Putamen (tissue), 1 donor: ENCODE results near the gene AGAP1.

Experiments
- DNase-seq: peaks from one replicate; pipeline ENCODE4 v3.0.0-alpha.2; 2016; ENCODE audit warnings: low spot score

Gene AGAP1

DNA sequence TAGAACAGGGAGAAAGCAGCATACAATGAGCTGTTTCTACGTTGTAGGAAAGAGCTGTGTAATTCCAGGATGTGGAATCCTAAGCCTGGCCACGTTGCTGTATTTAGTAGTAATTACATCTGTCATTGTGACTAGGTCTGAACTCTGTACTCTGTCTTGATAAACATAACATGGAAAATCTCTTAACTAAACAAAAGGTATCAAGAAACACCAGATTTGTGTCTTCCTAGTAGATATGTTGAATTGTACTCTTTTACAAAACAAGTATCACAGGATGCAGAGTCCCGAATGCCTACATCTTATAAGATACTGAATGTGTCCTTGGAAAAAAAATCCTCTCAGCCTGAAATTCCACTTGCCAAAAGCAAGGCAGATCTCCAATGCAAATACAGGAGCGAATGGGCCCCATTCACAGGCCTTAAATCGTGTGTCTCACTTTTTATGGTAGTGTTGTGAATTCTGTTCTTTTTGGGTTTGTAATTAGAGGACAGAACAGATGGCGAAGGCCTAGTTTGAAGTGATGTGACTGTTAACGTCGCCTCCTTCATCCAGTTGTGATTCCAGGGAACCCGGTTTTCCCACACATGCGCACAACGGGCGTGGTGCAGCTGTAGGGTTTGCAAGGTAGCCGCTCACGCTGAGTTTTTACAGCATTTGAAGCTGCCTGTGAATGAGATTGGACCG is 427.8 kb downstream of the AGAP1 start:
- no peak for DNase-seq

DNA sequence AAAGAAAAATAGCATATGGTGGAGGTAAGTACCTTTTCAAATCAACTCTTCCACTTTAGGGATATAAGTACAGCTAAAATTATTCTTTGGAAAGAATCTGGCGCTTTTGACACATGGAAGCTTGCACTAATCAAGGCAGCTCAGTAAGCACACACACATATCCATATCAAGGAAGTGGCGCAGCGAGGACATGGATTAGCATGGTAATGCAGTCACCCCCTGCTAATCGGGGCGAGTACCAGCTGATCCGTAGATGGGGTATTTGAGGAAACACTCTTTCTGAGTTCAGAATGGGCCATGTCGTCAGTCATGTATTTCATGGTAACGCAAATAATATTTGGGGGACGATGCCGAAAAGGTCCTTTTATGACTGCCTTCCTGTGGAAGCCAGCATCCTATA is 429.0 kb downstream of the AGAP1 start:
- DNase-seq = no peak

- no peak for DNase-seq
These were observed 430.2 kb downstream of the AGAP1 start for GRCh38 chr2:235923859-235924674.

DNA sequence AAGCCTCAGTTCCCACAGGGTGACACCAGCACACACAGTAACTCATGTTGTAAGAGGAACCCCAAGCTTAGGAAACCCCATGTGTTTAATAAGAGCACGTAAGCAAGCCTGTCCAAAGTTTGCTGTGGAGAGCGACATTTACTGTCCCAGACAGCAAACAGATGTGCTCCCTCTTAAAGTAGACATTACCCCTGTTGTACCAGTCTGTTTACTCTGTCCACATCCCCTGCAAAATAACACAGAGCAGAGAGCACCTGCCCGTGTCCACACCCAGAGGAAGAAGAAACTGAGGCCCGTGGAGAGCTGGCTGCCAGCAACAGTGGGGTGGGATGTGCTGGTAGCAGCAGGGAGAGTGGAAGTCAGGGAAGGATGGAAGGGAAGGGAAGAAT is 430.8 kb downstream of the AGAP1 start:
- DNase-seq = no peak

DNA sequence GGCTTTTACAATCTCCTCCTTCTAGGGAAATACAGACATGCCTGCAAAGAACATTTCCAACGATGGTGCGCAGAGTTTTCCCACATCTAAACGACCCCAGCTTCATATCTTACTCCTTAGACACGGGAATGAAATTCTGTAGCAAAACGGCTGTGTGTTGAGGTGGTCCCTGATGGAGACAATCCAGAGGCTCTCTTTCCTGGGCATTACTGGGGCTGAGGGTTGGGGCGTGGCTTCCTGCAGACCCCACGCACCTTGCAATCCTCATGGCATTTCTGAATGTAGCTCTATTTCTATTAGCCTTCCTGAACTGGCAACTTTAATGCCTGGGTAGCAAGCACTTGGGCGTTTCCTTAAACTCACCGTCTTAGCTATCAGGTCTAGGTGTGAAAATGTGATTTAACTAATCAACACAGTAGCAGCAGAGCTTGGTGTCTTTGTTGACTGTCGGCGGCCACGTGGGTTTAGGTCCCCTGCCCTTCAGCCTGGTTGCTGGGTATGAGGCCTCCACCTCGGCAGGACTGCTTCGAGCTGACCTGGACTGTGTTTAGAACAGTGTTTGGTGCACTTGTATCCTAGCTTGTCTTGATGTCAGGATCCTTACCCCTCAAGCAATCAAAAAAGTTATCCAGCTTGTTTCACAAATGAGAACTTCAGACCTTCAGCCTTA is 431.5 kb downstream of the AGAP1 start:
- DNase-seq = no peak

GRCh38 chr2:235926229-235926628 is 432.4 kb downstream of the AGAP1 start:
- no peak for DNase-seq

GRCh38 chr2:235928751-235929370 is 435.0 kb downstream of the AGAP1 start:
- no peak for DNase-seq

GRCh38 chr2:235930701-235931100 is 436.9 kb downstream of the AGAP1 start:
- DNase-seq = no peak

DNA sequence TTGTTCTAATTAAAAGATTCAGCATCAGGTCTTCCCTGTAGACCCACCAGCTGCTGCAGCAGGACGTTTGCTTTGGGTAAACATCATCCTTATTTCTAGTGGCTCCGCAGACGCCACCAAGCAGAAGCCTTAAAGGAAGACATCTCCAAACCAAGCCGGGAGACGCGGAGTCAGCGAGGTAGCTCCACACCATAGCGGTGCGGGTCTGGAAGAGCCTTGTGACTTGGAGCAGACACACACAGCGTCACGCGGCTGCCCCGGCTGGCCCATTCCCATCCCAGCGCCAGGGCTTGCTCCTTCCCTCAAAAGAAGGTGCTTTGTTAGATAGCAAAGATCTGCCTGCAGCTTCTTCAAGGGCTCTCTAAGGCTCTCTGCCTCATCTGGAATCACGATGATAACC is 437.8 kb downstream of the AGAP1 start:
- DNase-seq = no peak

DNA sequence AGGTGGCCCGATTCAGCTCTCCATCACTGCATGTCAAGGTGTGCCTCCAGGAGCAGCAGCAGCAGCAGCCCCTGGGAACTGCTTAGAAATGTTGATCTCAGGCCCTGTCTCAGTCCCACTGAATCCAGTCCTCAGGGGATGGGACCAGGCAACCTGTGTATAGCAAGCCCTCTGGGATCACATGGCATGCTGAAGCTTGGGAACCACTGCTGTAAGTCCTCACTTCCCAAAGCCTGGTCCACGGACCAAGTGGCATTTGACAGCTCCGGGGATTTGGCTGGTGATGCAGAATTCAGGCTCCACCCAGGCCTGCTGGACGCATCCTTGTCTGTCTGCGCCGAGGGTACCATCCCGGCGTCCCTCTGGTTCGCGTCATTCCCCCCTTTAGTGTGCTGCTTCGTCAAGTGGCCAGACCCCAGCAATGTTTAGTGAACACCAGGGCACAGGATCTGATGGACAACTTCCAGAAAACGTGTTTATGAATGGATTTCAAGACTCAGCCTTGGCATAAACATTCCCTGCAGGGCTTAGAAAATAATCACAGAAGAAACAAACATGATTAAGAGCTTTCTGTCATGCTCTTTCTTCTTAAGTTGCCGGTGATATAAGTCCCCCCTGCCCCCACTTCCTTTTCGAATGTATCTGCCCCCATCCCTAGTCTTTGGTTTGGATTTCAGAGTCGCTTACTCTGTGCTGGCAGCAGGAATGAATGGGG is 440.4 kb downstream of the AGAP1 start:
- no peak for DNase-seq

GRCh38 chr2:235934774-235935484 is 441.1 kb downstream of the AGAP1 start:
- DNase-seq = no peak

DNA sequence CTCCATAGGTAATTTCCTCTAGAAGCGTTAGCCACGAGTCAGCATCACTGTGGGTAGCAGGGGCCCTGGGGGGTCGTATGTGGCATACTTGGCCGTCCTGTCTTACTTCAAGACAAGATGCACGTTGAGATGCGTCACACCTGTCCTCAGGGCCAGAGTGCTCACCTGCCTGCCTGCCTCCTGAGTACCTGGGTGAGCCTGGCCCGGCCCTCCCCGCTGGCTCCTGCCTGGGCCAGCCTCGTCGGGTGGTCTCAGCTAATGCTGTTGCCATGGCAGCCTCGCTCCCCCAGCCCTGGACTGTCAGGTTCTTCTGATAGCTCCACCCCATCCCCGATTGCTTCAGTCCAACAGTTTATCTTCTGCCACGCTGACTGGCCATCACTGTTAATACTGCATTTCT is 441.9 kb downstream of the AGAP1 start:
- no peak for DNase-seq

GRCh38 chr2:235936493-235936892 is 442.6 kb downstream of the AGAP1 start:
- DNase-seq = no peak

- DNase-seq = no peak
These were observed 443.2 kb downstream of the AGAP1 start for GRCh38 chr2:235937087-235937486.

GRCh38 chr2:235937526-235937925 is 443.7 kb downstream of the AGAP1 start:
- DNase-seq = no peak

DNA sequence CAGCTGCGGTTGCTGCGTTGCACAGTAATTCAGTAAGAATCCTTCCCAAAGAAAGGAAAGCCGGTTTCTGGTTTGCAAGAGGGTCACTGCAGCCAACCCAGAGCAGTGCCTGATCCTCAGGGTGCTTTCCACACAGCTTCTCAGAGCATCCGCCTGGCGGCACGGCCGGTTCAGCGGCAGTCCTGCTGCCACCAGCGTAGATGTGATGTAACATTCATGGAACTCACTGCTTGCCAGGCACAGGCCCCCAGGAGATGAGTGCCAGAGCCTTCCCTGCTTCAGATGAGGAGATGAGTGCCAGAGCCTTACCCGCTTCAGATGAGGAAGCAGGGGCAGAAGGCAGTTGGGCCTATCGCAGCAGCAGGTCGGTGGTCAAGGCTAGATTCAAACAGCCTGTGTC is 444.1 kb downstream of the AGAP1 start:
- no peak for DNase-seq

GRCh38 chr2:235938611-235939010 is 444.8 kb downstream of the AGAP1 start:
- DNase-seq = no peak

DNA sequence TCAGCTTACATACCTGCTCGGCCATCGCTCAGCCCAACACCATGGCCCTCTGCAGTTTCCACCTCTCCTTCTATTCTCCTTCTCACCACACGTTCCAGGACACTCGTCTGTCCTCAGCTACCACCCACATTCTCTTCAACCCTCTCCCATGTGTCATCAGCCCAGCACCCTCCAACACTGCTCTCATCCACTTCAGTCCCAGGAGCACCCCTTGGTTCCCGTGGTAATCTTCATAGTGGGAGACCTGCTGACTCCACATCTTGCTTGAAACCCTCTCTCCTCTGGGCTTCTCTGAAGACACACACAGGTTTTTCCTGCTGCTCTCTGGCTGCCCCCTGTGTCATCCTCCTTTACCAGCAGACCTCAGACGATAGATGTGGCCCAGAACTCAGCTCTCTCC is 445.6 kb downstream of the AGAP1 start:
- no peak for DNase-seq

DNA sequence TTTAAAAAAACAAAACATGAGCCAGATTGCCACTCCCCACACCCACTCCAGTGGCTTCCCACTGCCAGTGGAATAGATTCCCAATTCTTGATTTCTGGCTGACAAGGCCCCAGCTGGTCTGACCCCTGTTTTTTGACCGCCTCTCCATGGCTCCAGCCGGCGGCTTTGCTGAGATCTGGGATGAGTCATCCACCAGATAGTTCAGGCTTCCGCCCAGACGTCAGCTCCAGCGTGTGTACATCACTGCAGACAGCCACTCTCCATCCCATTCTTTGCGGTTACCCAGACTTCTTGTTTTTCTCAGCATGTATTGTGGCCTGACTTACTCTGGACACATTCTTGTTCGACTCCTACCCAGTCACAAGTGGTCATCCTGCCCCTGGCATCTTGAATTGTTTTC is 446.5 kb downstream of the AGAP1 start:
- no peak for DNase-seq

GRCh38 chr2:235944591-235944990 is 450.7 kb downstream of the AGAP1 start:
- no peak for DNase-seq

GRCh38 chr2:235945608-235946140 is 451.8 kb downstream of the AGAP1 start:
- no peak for DNase-seq
